HG03354 (cell line): ENCODE results near the gene CCDC15.
"Not testable (repeated sequence)": the region's sequence is repeated elsewhere in the genome, so short reads cannot be mapped to it uniquely, and the experiment has no call there.

Experiments
- ATAC-seq: cut with Tn5 transposase; IDR thresholded peaks from one replicate; pipeline ENCODE4 v1.9.1; 2021; ENCODE audit warnings: mild to moderate bottlenecking; ENCODE audit not compliant: unreplicated experiment, poor library complexity, severe bottlenecking

CCDC15 gene

DNA sequence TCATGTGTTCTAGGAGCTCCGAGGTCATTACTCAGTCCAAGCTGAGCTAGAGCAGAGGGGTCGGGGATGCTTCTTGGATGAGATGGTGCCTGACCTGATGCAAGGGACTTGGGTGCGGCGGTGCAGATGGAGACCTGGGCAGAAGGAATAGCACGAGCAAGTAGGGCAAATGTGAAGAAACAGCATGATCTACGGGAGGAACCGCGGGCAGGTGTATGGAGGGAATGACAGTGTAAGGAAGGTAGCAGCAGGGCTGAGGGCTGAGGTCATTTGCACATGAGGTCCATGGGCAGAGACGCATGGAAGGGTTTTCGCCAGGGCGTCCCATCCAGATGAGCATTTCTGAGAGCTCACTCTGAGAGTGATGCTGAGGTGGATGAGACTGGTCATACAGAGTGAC is 124.0 kb downstream of the CCDC15 start:
- no peak for ATAC-seq

DNA sequence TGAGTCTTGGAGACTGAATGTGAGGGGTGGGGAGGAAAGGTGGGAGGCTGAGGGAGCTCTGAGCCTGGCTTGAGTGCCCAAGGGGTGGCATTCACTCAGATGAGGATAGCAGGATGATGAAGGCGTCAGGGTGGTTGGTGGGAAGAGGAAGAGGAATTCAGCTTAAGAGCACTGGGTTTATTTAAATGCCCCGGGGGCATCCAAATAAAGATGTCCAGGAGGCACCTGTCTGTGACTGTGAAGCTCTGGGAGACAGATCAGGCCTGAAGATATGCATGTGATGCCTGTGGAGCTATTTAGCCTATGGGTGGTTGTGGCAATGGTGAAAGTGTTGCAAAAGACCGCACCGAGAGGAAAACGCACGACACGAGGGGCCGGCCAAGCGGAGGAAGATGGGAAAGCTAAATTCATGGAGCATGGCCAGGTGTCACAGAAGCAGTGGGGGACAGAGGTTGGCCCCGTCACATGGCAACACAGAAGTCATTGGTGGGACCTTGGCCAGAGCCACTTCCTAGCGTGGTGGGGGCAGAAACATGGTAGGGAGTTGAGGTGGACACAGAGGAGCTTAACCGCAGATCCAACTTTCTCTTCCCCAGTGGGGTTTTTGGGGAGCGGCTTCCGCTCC is 124.6 kb downstream of the CCDC15 start:
- ATAC-seq, result no peak

DNA sequence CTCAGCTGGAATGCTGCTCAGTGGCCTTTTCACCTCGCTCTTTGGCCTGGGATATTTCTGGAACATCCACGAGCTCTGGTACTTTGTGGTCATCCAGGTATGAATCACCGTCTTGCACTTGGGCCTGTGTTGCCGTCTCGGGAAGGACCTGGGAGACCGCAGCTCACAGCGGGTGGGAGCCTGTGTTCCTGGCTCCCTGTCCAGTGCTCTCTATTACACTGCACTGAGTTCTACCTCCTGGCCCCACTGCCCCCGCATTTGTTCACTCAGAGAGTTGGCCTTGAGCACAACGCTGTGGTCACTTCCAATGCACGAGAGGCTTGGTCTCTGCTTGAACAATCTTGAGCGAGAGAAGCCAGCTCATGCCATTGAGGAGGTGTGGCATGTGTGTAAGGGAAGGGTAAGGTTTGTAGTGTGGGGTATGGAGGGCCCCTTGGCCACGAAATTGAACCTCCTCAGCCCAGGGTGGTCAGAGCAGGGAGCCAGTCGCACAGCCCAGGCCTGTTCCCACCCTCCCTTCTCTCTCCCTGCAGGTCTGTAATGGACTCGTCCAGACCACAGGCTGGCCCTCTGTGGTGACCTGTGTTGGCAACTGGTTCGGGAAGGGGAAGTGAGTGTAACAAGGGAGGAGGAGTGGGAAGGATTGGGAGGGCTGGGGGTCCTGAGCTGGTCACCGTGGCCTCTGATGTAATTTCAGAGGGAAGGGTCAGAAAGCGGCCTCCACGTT is 125.3 kb downstream of the CCDC15 start:
- ATAC-seq, result no peak

DNA sequence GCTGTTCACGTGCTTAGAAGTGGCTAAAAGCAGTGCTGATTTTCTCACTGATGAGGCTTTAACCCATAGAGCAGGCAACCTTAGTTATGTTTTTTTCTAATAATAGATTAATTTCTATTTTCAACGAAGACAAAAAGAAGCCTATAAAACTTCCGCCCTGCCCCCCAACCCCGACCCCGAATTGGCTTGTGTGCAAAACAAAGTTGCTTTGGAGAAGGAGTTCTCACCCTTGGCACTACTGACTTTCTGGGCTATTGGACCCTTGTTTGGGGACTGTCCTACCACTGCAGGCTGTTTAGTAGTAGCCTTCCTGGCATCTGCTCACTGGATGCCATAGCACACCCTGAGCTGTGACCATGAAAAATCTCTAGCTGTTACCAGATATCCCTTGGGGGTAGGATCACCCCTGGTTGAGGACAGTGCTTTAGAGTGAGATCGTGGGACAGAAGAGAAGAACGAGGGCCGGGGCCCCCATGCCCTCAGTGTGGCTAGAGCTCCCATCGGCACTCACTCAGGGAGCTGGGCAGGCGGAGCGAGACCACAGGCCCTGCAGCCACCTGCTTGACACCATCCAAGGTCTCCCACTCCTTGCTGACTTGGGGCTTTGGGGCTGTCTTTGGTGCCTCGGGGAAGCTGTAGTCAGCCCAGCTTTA is 126.0 kb downstream of the CCDC15 start:
- ATAC-seq, result no peak

DNA sequence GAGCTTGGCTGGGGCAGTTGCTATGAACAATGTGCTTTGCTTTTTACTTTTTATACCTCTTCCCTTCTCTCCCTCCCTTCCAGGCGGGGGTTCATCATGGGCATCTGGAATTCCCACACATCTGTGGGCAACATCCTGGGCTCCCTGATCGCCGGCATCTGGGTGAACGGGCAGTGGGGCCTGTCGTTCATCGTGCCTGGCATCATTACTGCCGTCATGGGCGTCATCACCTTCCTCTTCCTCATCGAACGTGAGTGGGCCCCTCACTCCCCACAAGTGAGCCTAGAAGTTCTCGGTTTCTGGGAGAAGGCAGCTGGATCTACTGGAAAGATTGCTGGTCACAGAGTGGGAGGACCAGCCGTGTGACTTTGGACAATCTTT is 126.5 kb downstream of the CCDC15 start:
- ATAC-seq, result no peak

DNA sequence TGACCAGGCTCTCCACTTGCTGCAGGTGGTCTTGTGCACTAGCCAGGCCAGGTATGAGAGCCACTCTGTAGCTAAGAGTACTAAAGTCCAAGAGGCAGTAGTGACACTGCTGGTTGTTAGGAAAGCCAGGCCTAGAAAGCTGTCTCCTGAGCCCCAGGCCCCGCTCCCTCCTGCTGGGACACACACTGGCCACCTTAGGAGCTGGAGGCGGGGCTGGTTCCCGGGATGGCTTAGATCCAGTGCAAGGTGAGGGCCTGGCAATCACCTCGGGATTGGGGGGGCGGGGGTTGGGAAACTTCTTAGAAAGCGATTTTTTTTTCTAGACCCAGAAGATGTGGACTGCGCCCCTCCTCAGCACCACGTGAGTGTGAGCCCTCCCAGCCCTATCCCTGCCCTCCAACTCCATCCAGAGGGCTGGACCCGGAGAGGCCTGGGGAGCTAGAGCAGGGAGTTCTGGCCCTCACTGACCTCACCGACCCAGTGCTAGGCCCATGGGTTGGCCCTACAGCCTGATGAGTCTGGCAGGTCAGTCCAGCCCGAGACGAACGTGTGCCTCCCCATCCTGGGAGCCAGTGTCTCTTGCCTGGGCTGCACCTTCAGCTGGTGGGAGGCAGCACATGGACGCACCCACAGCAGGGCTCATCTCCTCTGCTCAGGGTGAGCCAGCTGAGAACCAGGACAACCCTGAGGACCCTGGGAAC is 127.2 kb downstream of the CCDC15 start:
- no peak for ATAC-seq

DNA sequence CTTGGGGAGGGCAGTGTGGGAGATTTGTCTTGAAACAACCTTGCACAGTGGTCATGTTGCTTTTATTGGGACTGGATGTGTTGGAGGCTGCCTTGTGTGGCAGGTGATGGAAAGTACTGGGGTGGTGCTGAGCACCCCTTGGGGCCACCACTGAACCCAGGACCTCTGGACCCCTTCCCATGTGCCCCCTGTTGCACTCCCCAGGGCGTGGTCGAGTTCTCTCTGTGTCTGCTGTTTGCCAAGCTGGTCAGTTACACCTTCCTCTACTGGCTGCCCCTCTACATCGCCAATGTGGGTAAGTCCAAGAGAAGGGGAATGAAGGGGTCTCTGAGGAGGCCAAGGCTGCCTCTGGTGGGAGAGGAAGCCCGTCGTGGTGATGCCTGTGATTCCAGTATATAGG is 128.0 kb downstream of the CCDC15 start:
- no peak for ATAC-seq

DNA sequence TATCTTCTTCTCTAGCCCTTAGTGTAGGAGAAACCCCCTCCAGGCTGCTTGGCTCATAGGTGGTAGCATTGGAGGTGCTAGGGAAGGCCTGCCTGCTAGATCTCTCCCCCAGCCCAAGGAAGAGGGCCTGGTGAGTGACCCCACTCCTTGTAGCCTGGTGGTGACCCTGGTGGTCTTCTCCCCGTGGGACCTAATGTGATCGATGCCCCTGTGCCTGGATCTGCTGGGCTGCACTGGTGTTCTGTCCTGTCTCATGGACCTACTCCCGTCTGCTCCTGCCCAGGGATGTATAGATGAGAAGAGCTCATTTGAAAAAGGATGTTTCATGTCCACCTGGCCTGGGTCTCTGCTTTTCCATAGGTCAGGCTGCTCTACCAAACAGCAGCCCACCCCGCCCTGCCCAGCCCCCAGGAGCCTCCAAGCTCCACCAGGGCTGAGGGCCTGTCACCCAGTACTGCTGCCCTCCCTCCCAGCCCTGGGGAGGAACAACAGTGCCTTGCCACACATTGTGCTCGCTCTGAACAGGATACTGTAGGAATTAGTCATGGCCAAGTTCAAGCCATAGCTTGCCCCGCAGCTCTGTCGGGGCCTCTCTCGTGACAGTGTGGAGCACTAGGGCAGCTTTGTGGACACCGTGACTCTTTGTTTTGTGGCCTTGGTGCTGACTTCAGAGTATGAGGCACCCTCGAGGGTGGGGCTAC is 128.8 kb downstream of the CCDC15 start:
- no peak for ATAC-seq

DNA sequence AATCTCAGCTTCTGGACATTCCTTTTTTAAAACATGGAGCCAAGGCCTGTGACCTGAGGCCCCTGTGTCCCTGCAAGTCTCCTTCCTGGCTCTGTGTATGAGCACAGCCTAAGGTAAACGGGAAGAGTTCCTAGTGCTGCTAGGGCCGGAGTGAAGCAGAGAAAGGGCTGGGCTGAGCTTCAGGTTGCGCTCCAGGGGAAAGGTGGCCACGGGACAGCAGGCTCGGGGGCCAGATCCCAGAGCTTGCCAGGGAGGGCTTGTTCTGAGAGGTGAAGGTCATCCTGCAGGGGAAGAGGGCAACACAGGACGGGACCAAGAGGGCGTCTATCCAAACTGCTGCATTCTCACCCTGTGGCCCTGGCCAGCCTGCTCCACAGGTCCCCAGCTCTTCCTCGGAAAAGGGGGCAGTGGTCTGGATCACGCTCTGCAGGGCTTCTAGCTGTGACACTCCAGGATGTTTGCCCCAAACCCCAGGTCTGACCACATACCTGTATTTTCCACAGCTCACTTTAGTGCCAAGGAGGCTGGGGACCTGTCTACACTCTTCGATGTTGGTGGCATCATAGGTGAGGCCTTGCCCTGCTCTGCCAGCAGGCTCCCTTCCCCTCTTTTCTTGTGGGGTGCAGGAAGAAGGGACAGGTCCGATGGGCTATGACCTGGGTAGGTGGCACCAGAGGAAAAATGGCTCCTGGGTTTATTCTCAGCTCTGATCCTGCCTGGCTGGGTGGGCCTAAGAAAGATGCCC is 129.5 kb downstream of the CCDC15 start:
- ATAC-seq, result no peak

DNA sequence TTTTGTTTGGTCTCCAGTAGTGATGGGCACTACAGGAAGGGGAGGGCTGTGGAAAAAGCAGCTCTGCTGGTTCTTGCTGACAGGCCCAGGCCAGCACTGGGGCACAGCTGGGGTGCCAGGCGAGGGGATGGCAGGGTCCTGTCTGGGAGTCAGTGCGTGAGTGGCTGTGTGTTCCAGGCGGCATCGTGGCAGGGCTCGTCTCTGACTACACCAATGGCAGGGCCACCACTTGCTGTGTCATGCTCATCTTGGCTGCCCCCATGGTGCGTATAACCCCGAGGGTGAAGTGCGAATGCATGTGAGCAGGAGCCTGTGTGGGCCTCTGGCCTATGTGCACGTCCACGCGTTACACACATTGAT is 130.0 kb downstream of the CCDC15 start:
- ATAC-seq, result no peak

DNA sequence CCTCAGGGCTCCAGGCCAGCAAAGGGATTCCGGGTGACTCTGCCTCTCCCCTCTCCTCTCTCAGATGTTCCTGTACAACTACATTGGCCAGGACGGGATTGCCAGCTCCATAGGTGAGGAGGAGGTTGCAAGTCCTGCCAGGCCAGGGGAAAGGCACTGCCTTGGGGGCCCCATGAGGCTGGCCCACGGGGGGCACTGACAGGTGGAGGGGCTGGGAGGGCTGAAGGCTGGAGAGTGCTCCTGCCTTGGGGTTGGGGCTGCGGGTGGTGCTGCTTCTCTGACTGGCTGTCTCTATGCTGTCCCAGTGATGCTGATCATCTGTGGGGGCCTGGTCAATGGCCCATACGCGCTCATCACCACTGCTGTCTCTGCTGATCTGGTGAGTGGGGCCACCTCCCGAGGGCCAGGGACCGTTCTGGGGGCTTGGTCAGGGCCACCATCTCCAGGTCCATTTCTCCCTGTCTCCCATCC is 130.8 kb downstream of the CCDC15 start:
- ATAC-seq, result no peak

DNA sequence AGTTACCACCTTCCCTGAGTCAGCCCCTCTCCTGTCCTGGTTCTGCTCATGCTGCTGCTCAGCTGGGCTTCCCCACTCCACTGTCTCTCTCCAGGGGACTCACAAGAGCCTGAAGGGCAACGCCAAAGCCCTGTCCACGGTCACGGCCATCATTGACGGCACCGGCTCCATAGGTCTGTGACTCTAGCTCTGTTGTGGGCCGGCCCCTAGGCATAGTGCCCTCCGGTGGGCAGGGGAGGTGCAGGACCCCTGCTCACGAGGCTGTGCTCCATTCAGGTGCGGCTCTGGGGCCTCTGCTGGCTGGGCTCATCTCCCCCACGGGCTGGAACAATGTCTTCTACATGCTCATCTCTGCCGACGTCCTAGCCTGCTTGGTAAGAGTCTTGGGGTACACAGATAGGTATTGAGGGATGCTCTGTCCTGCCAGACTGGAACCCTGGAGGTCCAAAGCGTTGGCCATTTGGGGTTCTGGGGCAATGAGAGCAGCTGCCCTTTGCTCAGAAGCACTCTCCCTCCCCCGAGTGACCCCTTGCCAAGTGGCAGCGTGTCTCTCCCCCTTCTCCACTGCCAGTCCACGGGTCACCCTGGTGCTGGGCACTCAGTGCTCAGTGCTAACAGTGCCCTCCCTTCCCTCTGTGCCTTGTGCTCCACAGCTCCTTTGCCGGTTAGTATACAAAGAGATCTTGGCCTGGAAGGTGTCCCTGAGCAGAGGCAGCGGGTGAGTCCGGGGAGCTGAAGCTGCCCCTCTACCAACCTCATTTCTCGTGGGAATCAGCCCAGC is 131.5 kb downstream of the CCDC15 start:
- no peak for ATAC-seq

DNA sequence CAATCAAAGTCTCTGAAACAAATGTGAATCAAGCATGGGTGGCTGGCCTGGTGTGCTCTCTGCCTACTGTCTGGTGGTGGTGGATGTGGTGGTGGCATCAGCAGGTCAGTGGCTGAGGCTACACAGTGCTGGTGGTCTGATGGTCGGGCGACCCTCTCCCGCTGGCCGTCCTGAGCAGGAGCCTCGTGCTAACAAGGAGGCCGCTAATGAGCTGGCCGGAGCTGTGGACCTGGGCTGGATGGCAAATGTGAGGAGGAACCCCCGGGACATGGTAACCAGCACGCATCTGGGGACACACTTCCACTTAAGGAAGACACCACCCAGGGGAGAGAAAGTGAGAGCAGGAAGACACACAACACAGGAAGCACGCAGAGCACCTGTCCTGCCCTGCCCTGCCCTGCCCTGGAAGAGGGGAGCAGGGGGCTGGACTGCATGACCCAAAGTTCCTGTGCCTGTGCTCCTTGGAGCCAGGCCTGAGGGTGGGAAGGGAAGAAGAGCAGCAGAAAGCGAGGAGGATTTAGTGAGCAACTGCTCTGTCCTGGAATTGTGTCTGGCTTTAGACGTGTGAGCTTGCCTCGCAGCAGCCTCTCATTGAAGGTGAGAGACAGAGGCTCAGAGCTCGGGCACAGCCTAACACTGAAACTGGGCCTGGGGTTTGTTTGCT is 132.8 kb downstream of the CCDC15 start:
- no peak for ATAC-seq

DNA sequence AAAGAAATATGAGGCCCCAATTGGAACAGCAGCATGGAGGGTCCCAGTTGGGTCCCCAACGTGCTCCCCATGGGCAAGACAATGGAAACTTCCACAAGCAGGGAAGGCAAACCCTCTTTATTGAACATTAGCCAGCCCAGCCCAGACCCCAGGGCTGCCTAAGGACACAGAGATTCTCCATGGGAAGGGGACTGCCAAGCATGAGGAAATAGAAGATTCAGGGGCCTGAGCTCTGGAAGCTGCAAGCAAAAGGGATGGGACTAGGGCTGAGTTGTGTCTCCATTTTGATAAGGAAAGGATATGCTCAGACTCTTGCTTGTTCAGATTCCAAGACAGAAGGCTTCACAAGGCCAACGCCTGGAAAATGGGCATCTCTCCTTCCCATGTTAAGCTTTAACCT is 134.1 kb downstream of the CCDC15 start:
- no peak for ATAC-seq

DNA sequence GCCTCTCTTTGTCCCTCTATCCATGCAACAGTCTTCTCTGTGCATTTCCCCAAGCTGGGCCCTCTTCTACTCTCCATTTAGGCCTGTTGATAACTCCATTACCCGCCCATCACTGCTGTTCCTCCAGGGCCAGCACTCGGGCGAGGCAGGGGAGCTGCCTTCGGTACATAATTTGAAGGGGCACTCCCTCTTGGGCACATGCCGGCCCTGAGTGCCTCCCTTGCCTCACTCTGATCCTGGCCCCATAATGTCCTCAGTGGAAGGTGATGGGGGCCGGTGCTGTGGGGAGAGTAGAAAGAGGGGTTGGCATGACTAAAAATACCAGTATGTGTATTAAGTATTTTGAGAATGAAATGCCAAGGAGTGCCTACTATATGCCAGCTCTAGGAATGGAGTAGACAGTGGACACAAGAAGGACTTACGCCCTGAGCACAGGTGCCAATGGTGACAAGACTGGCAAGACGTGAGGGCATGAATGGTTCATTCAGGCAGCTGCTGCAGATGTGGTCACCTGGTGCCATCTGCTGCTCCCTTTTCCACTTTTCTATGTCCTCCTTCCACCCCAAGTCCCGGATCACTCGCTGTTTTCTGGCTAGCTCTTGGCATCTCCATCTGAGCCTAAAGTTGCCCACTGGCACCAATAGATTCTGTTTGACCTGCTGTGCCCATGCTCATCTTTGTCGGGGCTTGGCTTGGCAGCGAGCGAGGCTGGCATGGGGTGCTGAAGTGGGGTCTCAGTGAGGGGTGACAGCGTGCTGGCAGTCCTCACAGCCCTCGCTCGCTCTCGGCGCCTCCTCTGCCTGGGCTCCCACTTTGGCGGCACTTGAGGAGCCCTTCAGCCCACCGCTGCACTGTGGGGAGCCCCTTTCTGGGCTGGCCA is 134.8 kb downstream of the CCDC15 start:
- ATAC-seq, result no peak

DNA sequence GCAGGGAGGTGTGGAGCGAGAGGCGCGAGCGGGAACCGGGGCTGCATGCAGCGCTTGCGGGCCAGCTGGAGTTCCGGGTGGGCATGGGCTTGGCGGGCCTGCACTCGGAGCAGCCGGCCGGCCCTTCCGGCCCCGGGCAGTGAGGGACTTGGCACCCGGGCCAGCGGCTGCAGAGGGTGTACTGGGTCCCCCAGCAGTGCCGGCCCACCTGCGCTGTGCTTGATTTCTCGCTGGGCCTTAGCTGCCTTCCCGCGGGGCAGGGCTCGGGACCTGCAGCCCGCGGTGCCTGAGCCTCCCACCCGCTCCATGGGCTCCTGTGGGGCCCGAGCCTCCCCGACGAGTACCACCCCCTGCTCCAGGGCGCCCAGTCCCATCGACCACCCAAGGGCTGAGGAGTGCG is 135.5 kb downstream of the CCDC15 start:
- not testable (repeated sequence) for ATAC-seq

DNA sequence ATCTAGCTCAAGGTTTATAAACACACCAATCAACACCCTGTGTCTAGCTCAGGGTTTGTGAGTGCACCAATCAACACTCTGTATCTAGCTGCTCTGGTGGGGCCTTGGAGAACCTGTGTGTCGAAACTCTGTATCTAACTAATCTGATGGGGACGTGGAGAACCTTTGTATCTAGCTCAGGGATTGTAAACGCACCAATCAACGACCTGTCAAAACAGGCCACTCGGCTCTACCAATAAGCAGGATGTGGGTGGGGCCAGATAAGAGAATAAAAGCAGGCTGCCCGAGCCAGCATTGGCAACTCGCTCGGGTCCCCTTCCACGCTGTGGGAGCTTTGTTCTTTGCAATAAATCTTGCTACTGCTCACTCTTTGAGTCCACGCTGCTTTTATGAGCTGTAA is 136.1 kb downstream of the CCDC15 start:
- ATAC-seq, result not testable (repeated sequence)
